ENCODE data around the gene SNUPN.

GRCh38 chr15:75659141-75659771 is 33.7 kb upstream of the SNUPN start:
- no peak for TF ChIP-seq CTCF (IDR thresholded peaks at IDR 0.05; ENCODE audit: low read length)
- TF ChIP-seq EZH2phosphoT487 (IDR thresholded peaks at IDR 0.05; ENCODE audit: low read length), result no peak
